ENCODE data around the gene GRIN3B. TPM values are rescaled to one million over a fixed set of nuclear protein-coding genes. Genes with fewer than 3 reads are reported as not detected.

GRIN3B gene
- total and polyA plus RNA-seq, 4 donors = 0.22 to 1.5 (median 0.80) TPM

DNA sequence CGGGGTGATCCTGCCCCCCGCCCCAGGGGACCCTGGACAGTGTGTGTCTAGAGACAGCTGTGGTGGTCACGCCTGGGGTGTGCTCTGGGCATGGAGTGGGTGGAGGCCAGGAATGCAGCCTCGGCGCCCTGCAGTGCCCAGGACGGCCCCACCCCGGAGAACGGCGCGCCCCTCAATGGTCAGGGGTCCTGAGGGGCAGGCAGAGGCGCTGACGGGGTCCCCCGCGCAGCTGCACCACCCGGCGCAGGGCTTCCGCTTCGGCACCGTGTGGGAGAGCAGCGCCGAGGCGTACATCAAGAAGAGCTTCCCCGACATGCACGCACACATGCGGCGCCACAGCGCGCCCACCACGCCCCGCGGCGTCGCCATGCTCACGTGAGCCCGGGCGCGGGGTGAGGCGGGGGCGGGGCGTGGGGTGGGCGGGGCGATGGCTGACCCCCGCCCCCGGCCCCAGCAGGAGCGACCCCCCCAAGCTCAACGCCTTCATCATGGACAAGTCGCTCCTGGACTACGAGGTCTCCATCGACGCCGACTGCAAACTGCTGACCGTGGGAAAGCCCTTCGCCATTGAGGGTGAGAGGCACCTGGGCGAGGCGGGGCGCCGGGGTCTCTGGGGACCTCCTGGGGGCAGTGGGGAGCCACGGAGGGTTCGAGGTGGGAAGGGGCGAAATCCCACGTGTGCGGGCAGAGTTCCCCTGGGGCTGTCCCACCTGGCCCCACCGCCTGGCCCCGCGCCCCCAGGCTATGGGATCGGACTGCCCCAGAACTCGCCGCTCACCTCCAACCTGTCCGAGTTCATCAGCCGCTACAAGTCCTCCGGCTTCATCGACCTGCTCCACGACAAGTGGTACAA is 7.4 kb downstream of the GRIN3B start:
- Histone ChIP-seq H3K27me3 (ENCODE audit: control insufficient read depth, insufficient read depth, low read length) (no peaks in the 10 kb centered on the region), H3K9me3 (ENCODE audit: control insufficient read depth, insufficient read depth, low read length) (no peaks in the 10 kb centered on the region), H3K27ac (ENCODE audit: low read depth, low read length) (no peak overlapping the region), H3K4me1 (ENCODE audit: control insufficient read depth, insufficient read depth, low read length) (no peaks in the 10 kb centered on the region), H3K36me3 (ENCODE audit: control insufficient read depth, insufficient read depth, low read length) (peaks cover 74% of the 10 kb centered on the region), H3K4me3 (ENCODE audit: low read depth, low read length) (no peak overlapping the region)
- DNase-seq (ENCODE audit: low read depth in 4 of 6, low spot score in 6 of 6) = no peak
- WGBS (ENCODE audit: insufficient coverage) = 96% methylated on average over 46 of the region's 73 CpGs

DNA sequence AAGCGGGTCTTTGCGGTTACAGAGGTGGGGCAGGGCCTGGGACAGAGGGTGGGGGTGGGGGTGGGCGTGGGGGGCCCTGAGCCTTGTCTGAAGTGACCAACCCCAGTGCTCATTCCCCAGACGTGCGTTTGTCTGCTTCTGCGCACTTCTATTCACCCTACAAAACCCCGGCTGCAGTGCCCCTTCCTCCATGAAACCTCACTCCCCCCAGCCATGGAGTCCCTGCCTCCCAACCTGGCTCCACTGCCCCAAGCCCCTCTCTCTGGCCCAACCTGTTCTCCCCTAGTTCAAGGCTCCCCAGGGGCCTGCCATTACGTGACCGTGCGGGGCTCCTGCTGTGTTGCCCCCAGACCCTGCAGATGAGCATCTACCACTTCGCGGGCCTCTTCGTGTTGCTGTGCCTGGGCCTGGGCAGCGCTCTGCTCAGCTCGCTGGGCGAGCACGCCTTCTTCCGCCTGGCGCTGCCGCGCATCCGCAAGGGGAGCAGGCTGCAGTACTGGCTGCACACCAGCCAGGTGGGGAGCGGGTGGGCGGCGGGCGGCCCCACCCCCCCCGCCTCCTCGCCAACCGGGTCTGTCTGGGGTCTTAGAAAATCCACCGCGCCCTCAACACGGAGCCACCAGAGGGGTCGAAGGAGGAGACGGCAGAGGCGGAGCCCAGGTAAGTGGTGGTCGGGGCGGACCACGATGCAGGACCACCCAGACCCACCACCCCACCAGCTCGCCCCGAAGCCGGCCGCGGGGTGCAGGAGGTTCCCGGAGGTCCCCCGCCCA is 8.2 kb downstream of the GRIN3B start:
- 95% methylated on average over 37 of the region's 45 CpGs for WGBS (ENCODE audit: insufficient coverage)
- Histone ChIP-seq H3K4me3 (ENCODE audit: low read depth, low read length) (no peak overlapping the region), H3K36me3 (ENCODE audit: control insufficient read depth, insufficient read depth, low read length) (peaks cover 82% of the 10 kb centered on the region), H3K27ac (ENCODE audit: low read depth, low read length) (no peak overlapping the region), H3K4me1 (ENCODE audit: control insufficient read depth, insufficient read depth, low read length) (no peaks in the 10 kb centered on the region), H3K9me3 (ENCODE audit: control insufficient read depth, insufficient read depth, low read length) (no peaks in the 10 kb centered on the region), H3K27me3 (ENCODE audit: control insufficient read depth, insufficient read depth, low read length) (no peaks in the 10 kb centered on the region)
- no peak for DNase-seq (ENCODE audit: low read depth in 4 of 6, low spot score in 6 of 6)

DNA sequence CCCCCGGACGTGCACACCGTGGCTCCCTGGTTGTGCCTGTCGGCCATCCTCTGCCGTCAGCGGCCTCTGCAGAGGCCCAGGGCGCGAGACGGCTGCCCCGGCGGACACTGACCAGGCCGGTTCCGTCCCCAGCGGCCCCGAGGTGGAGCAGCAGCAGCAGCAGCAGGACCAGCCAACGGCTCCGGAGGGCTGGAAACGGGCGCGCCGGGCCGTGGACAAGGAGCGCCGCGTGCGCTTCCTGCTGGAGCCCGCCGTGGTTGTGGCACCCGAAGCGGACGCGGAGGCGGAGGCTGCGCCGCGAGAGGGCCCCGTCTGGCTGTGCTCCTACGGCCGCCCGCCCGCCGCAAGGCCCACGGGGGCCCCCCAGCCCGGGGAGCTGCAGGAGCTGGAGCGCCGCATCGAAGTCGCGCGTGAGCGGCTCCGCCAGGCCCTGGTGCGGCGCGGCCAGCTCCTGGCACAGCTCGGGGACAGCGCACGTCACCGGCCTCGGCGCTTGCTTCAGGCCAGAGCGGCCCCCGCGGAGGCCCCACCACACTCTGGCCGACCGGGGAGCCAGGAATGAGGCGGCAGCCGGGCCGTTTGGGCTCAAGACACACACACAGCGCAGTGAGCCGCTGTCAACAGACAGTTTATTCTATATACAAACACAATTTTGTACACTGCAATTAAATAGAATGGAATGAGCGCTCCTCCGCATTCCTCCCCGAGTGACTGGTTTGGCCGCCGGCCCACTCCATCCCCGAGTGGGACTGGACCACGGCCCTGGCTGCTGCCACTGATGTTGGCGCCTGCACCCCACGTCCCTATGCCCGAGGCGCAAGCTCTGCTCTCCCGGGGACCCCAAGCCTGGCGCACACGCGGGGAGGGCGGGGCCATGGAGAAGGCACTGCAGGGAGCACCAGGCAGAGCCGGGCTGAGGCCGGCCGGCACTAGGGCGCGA is 9.1 kb downstream of the GRIN3B start:
- Histone ChIP-seq H3K4me1 (ENCODE audit: control insufficient read depth, insufficient read depth, low read length) (no peaks in the 10 kb centered on the region), H3K27me3 (ENCODE audit: control insufficient read depth, insufficient read depth, low read length) (no peaks in the 10 kb centered on the region), H3K9me3 (ENCODE audit: control insufficient read depth, insufficient read depth, low read length) (no peaks in the 10 kb centered on the region), H3K27ac (ENCODE audit: low read depth, low read length) (no peak overlapping the region), H3K36me3 (ENCODE audit: control insufficient read depth, insufficient read depth, low read length) (peaks cover 91% of the 10 kb centered on the region), H3K4me3 (ENCODE audit: low read depth, low read length) (no peak overlapping the region)
- WGBS (ENCODE audit: insufficient coverage) = 80% methylated on average over 91 of the region's 92 CpGs
- no peak for DNase-seq (ENCODE audit: low read depth in 4 of 6, low spot score in 6 of 6)

DNA sequence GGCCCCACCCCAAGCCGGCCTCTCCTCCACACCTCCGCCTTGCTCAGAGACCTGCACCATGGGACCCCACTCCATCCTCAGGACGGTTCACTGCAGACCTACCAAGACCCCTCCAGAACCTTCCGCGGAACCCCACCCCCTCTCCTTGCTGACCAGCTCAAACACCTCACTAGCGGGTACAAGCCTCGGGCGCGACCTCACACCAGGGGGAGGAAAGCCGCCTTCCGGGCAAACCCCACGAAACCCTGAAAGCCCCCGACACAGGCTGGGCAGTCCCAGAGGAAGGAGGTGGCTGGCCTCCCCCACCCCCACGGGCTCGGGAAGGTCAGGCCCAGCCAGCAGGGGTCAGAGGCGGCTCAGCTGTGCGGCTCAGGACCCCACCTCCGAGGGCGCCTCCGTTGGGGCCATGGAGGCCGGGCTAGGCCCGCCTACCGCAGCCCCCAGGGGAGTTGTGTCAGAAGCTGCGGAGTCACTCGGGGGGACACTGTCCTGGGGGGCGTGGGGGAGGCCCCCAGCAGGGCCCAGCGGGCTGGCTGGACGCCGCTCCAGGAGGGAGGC is 9.8 kb downstream of the GRIN3B start:
- Histone ChIP-seq H3K4me3 (ENCODE audit: low read depth, low read length) (no peak overlapping the region), H3K9me3 (ENCODE audit: control insufficient read depth, insufficient read depth, low read length) (no peaks in the 10 kb centered on the region), H3K27ac (ENCODE audit: low read depth, low read length) (no peak overlapping the region), H3K27me3 (ENCODE audit: control insufficient read depth, insufficient read depth, low read length) (no peaks in the 10 kb centered on the region), H3K36me3 (ENCODE audit: control insufficient read depth, insufficient read depth, low read length) (peaks cover 92% of the 10 kb centered on the region), H3K4me1 (ENCODE audit: control insufficient read depth, insufficient read depth, low read length) (peaks cover 2% of the 10 kb centered on the region)
- no peak for DNase-seq (ENCODE audit: low read depth in 4 of 6, low spot score in 6 of 6)
- 79% methylated on average over 22 of the region's 29 CpGs for WGBS (ENCODE audit: insufficient coverage)

DNA sequence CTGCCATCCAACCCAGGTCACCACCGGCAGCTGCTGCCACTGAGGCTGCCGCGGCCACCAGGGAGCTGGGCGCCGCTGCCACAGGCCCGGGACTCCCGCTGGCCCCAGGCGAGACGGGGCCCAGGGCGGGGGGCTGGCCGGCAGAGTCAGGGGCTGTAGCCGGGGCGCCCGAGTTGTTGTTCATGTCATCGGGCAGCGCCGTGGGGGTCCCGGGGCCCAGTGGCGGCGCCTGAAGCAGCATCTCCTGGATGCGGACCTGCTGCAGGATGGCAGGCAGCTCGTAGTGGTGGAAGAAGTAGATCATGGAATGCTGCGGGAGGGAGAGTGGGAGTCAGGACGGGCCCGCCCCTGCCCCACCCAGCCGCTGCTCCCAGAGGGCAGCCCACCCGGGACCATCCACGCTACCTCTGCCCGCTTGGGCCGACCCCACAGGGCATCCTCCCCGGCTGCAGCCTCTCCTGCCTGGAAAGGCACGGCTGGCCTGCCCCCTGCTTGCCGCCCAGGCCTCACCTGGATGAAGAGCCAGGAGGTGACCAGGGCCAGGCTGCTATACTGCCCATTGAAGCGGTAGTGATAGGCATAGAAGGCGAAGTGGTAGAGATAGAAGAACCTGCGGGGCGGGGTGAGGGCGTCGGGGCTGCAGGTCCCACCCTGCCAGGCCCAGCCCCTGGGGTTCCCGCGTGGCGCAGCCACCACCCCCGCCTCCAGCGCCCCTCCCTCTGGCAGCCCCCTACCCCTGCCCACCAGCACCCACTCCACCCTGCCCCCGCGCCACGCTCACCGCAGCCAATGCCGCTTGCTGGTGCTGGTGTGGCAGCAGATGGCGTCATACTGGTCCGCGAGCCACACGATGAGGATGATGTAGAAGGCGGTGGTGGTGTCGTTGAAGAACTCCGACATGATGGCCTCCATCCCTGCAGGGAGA is 10.6 kb downstream of the GRIN3B start:
- Histone ChIP-seq H3K4me1 (ENCODE audit: control insufficient read depth, insufficient read depth, low read length) (peaks cover 10% of the 10 kb centered on the region), H3K4me3 (ENCODE audit: low read depth, low read length) (no peak overlapping the region), H3K27me3 (ENCODE audit: control insufficient read depth, insufficient read depth, low read length) (no peaks in the 10 kb centered on the region), H3K9me3 (ENCODE audit: control insufficient read depth, insufficient read depth, low read length) (no peaks in the 10 kb centered on the region), H3K27ac (ENCODE audit: low read depth, low read length) (no peak overlapping the region), H3K36me3 (ENCODE audit: control insufficient read depth, insufficient read depth, low read length) (peaks cover 98% of the 10 kb centered on the region)
- WGBS (ENCODE audit: insufficient coverage) = 92% methylated on average over 44 of the region's 56 CpGs
- DNase-seq (ENCODE audit: low read depth in 4 of 6, low spot score in 6 of 6) = no peak

DNA sequence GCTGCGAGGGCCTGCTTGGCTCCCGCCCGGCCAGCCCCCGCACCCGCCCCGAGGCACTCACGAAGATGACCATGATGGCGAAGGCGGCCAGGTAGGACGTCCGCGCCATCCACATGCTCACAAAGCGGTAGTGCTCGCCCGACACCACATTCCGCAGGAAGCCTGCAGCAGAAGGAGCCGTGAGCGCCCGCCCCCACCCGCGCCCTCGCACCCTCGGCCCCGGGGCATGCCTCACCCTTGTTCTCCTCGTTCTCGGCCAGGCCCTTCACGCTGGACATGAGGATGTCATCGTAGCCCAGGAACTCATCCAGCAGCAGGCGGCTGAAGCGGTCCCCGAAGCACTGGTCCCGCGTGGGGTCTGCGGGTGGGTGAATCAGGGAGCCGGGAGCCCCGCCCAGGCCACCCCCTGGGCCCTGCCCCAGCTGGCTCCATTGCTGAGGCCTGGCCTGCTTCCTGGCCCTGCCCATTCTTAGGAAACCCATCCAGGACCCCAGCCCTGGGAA is 11.7 kb downstream of the GRIN3B start:
- H3K27ac ChIP-seq (ENCODE audit: low read depth, low read length) = no peak overlapping the region
- H3K4me1 ChIP-seq (ENCODE audit: control insufficient read depth, insufficient read depth, low read length) = peaks cover 19% of the 10 kb centered on the region
- WGBS (ENCODE audit: insufficient coverage) = 96% methylated on average over 36 of the region's 36 CpGs
- DNase-seq (ENCODE audit: low read depth in 4 of 6, low spot score in 6 of 6) = no peak
- H3K36me3 ChIP-seq (ENCODE audit: control insufficient read depth, insufficient read depth, low read length) = peaks cover 98% of the 10 kb centered on the region
- no peaks in the 10 kb centered on the region for H3K27me3 ChIP-seq (ENCODE audit: control insufficient read depth, insufficient read depth, low read length)
- no peaks in the 10 kb centered on the region for H3K9me3 ChIP-seq (ENCODE audit: control insufficient read depth, insufficient read depth, low read length)
- H3K4me3 ChIP-seq (ENCODE audit: low read depth, low read length) = no peak overlapping the region

DNA sequence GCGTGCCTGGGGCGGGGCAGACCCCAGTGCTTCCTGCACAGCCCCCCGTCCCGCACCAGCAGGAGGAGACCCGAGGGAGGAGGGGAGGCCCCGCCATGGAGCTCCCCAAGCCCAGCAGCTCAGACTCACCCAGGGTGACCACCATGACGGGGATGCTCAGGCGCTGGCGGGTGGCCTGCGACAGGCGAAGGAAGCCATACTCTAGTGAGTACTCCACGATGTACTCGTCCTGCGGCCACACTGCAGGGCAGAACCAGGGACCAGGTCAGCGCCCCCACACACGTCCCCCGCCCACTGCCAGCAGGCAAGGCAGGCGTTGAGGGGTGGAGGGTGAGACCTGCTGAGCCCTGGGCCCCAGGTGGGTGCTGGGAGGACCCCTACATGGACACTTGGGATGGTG is 12.1 kb downstream of the GRIN3B start:
- Histone ChIP-seq H3K4me3 (ENCODE audit: low read depth, low read length) (no peak overlapping the region), H3K27me3 (ENCODE audit: control insufficient read depth, insufficient read depth, low read length) (no peaks in the 10 kb centered on the region), H3K4me1 (ENCODE audit: control insufficient read depth, insufficient read depth, low read length) (peaks cover 24% of the 10 kb centered on the region), H3K27ac (ENCODE audit: low read depth, low read length) (no peak overlapping the region), H3K36me3 (ENCODE audit: control insufficient read depth, insufficient read depth, low read length) (peaks cover 98% of the 10 kb centered on the region), H3K9me3 (ENCODE audit: control insufficient read depth, insufficient read depth, low read length) (no peaks in the 10 kb centered on the region)
- DNase-seq (ENCODE audit: low read depth in 4 of 6, low spot score in 6 of 6) = no peak
- 95% methylated on average over 17 of the region's 18 CpGs for WGBS (ENCODE audit: insufficient coverage)

DNA sequence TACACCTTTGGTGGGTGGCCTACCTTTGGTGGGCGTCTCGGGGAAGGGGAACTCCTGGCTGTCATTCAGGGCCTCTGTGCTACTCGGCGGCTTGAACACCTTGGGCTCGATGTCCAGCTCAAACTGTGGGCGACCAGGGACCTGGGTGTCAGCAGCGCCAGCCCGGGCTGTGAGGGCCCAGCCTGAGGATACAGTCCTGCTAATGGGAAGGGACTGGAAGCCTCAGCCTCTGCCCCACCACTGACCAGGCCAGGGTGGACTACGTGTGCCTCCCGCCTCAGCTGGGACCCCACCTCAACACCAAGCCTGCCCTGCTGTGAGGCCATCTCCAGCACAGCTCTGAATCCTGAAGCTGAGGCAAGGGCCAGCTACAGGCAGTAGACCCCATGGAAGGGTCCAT is 13.0 kb downstream of the GRIN3B start:
- H3K36me3 ChIP-seq (ENCODE audit: control insufficient read depth, insufficient read depth, low read length) = peaks cover 99% of the 10 kb centered on the region
- no peak overlapping the region for H3K27ac ChIP-seq (ENCODE audit: low read depth, low read length)
- 99% methylated on average over 10 of the region's 10 CpGs for WGBS (ENCODE audit: insufficient coverage)
- no peak for DNase-seq (ENCODE audit: low read depth in 4 of 6, low spot score in 6 of 6)
- no peak overlapping the region for H3K4me3 ChIP-seq (ENCODE audit: low read depth, low read length)
- H3K27me3 ChIP-seq (ENCODE audit: control insufficient read depth, insufficient read depth, low read length) = no peaks in the 10 kb centered on the region
- peaks cover 33% of the 10 kb centered on the region for H3K4me1 ChIP-seq (ENCODE audit: control insufficient read depth, insufficient read depth, low read length)
- no peaks in the 10 kb centered on the region for H3K9me3 ChIP-seq (ENCODE audit: control insufficient read depth, insufficient read depth, low read length)
